ENCODE data around the gene CRIP3. TPM values are rescaled to one million over a fixed set of nuclear protein-coding genes. Genes with fewer than 3 reads are reported as not detected.

Gene CRIP3
- total and polyA plus RNA-seq, 2 of the 13 experiments (the other 11 are each of a cell fraction or from before 2014, with no cell fraction given): 6.3 to 9.3 TPM

DNA sequence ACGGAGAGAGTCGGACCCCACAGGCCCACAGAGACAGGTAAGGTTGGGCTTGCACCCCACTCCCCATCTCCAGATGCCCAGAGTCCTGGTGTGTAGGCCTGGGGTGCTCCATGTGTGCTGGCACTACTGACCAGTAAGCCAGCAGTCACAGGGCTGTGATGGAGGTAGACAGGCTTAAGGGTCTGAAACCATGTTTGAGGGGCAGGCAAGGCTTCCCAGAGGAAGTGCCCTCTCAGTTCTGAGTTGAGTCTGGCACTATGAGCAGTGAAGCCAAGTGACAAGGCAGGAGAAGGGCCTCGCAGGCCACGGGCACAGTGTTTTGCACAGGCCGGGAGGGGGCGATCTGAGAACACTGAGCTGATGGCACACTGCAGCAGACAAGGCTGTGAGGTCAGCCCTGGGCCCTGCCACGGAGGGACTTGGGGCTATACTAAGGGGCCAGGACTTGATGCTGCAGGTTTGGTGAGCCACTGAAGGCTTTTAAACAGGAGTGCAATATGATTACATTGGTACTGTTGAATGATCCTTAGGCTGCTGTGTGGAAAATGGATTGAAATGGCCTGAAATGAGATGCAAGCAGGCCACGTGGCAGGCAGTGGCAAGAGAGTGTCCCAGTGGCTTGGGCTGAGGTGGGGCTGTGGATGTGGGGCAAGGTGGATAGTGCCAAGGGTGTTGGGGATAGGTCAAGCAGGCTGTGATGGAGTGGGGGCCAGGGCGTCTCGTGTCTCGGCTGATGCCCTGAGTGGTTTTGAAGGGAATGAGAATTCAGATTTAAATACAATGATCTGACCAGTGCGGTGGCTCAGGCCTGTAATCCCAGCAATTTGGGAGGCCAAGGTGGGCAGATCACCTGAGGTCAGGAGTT, 45.1 kb downstream of the CRIP3 start (continued):
- TF ChIP-seq, protein P1, sequence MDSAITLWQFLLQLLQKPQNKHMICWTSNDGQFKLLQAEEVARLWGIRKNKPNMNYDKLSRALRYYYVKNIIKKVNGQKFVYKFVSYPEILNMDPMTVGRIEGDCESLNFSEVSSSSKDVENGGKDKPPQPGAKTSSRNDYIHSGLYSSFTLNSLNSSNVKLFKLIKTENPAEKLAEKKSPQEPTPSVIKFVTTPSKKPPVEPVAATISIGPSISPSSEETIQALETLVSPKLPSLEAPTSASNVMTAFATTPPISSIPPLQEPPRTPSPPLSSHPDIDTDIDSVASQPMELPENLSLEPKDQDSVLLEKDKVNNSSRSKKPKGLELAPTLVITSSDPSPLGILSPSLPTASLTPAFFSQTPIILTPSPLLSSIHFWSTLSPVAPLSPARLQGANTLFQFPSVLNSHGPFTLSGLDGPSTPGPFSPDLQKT (CRISPR knock-in tag; IDR thresholded peaks at IDR 0.05; ENCODE audit: borderline replicate concordance): no peak
- TF ChIP-seq ZNF317 (CRISPR knock-in tag; IDR thresholded peaks at IDR 0.05) (no peak), SPEN (CRISPR knock-in tag; IDR thresholded peaks at IDR 0.05; ENCODE audit: low read depth) (peak; percentile 72; the same call in 1 of the 2 replicates), FOXO1 (CRISPR knock-in tag; IDR thresholded peaks at IDR 0.05) (peak; percentile 62; the same call in 1 of the 2 replicates), ZKSCAN1 (IDR thresholded peaks at IDR 0.05; ENCODE audit: low read length) (no peak), REL (CRISPR knock-in tag; conservative IDR thresholded peaks at IDR 0.05) (no peak), YEATS4 (CRISPR knock-in tag; IDR thresholded peaks at IDR 0.05; ENCODE audit: borderline replicate concordance) (no peak), KLF12 (CRISPR knock-in tag; IDR thresholded peaks at IDR 0.05; ENCODE audit: borderline replicate concordance) (no peak), ONECUT2 (CRISPR knock-in tag; IDR thresholded peaks at IDR 0.05) (no peak), FLYWCH1 (CRISPR knock-in tag; IDR thresholded peaks at IDR 0.05) (no peak), ATM (IDR thresholded peaks at IDR 0.05; ENCODE audit: borderline replicate concordance) (no peak), MXI1 (IDR thresholded peaks at IDR 0.05; ENCODE audit: borderline replicate concordance, low read depth, low read length) (no peak), JARID2 (CRISPR knock-in tag; IDR thresholded peaks at IDR 0.05; ENCODE audit: insufficient replicate concordance) (no peak), RXRB (CRISPR knock-in tag; IDR thresholded peaks at IDR 0.05; ENCODE audit: borderline replicate concordance) (peak; percentile 82; the same call in 1 of the 2 replicates), KMT2B (CRISPR knock-in tag; IDR thresholded peaks at IDR 0.05) (0 out of 2 replicates have a peak, but pooled peaks have one; percentile 66)
- TF ChIP-seq, protein P2, sequence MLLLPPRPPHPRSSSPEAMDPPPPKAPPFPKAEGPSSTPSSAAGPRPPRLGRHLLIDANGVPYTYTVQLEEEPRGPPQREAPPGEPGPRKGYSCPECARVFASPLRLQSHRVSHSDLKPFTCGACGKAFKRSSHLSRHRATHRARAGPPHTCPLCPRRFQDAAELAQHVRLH (CRISPR knock-in tag; IDR thresholded peaks at IDR 0.05; ENCODE audit: borderline replicate concordance, low read depth): peak; percentile 87; the same call in 1 of the 2 replicates
- TF ChIP-seq, protein P3, sequence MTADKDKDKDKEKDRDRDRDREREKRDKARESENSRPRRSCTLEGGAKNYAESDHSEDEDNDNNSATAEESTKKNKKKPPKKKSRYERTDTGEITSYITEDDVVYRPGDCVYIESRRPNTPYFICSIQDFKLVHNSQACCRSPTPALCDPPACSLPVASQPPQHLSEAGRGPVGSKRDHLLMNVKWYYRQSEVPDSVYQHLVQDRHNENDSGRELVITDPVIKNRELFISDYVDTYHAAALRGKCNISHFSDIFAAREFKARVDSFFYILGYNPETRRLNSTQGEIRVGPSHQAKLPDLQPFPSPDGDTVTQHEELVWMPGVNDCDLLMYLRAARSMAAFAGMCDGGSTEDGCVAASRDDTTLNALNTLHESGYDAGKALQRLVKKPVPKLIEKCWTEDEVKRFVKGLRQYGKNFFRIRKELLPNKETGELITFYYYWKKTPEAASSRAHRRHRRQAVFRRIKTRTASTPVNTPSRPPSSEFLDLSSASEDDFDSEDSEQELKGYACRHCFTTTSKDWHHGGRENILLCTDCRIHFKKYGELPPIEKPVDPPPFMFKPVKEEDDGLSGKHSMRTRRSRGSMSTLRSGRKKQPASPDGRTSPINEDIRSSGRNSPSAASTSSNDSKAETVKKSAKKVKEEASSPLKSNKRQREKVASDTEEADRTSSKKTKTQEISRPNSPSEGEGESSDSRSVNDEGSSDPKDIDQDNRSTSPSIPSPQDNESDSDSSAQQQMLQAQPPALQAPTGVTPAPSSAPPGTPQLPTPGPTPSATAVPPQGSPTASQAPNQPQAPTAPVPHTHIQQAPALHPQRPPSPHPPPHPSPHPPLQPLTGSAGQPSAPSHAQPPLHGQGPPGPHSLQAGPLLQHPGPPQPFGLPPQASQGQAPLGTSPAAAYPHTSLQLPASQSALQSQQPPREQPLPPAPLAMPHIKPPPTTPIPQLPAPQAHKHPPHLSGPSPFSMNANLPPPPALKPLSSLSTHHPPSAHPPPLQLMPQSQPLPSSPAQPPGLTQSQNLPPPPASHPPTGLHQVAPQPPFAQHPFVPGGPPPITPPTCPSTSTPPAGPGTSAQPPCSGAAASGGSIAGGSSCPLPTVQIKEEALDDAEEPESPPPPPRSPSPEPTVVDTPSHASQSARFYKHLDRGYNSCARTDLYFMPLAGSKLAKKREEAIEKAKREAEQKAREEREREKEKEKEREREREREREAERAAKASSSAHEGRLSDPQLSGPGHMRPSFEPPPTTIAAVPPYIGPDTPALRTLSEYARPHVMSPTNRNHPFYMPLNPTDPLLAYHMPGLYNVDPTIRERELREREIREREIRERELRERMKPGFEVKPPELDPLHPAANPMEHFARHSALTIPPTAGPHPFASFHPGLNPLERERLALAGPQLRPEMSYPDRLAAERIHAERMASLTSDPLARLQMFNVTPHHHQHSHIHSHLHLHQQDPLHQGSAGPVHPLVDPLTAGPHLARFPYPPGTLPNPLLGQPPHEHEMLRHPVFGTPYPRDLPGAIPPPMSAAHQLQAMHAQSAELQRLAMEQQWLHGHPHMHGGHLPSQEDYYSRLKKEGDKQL (CRISPR knock-in tag; IDR thresholded peaks at IDR 0.05; ENCODE audit: low read depth): no peak
- TF ChIP-seq, protein P4, sequence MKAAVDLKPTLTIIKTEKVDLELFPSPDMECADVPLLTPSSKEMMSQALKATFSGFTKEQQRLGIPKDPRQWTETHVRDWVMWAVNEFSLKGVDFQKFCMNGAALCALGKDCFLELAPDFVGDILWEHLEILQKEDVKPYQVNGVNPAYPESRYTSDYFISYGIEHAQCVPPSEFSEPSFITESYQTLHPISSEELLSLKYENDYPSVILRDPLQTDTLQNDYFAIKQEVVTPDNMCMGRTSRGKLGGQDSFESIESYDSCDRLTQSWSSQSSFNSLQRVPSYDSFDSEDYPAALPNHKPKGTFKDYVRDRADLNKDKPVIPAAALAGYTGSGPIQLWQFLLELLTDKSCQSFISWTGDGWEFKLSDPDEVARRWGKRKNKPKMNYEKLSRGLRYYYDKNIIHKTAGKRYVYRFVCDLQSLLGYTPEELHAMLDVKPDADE (CRISPR knock-in tag; IDR thresholded peaks at IDR 0.05): no peak
- TF ChIP-seq, protein P5, sequence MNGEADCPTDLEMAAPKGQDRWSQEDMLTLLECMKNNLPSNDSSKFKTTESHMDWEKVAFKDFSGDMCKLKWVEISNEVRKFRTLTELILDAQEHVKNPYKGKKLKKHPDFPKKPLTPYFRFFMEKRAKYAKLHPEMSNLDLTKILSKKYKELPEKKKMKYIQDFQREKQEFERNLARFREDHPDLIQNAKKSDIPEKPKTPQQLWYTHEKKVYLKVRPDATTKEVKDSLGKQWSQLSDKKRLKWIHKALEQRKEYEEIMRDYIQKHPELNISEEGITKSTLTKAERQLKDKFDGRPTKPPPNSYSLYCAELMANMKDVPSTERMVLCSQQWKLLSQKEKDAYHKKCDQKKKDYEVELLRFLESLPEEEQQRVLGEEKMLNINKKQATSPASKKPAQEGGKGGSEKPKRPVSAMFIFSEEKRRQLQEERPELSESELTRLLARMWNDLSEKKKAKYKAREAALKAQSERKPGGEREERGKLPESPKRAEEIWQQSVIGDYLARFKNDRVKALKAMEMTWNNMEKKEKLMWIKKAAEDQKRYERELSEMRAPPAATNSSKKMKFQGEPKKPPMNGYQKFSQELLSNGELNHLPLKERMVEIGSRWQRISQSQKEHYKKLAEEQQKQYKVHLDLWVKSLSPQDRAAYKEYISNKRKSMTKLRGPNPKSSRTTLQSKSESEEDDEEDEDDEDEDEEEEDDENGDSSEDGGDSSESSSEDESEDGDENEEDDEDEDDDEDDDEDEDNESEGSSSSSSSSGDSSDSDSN (CRISPR knock-in tag; IDR thresholded peaks at IDR 0.05): peak; percentile 78
